OCI-LY7 (cell line): ENCODE measurements around the gene EME1.

Experiments
- CTCF ChIP-seq: fragments of 200-600 bp; sonication (generic); conservative IDR thresholded peaks from 2 replicates; pipeline ENCODE4 v1.5.1; 2014; ENCODE audit warnings: mild to moderate bottlenecking, antibody characterized with exemption, low read length, moderate library complexity, mixed read lengths
- EZH2phosphoT487 ChIP-seq: fragments of 200-600 bp; sonication (generic); IDR thresholded peaks from 2 replicates; pipeline ENCODE4 v1.6.1; 2018; ENCODE audit warnings: low read depth, borderline replicate concordance, mild to moderate bottlenecking, mixed run types, antibody characterized with exemption, low read length, moderate library complexity, mixed read lengths

GRCh38 chr17:50426814-50427787 lies 54.1 kb downstream of the EME1 start:
- TF ChIP-seq CTCF (peak; percentile 88), EZH2phosphoT487 (no peak)
